H1 (cell line): ENCODE measurements around the gene ABCA9. TPM values are rescaled to one million over a fixed set of nuclear protein-coding genes. Genes with fewer than 3 reads are reported as not detected.
"Not testable (repeated sequence)": the region's sequence is repeated elsewhere in the genome, so short reads cannot be mapped to it uniquely, and the experiment has no call there.

Experiments
- CTCF ChIA-PET: fragments of 300-600 bp; sonication (Branson Sonifier 250); formaldehyde crosslinking; loops from one replicate; lab custom pipeline; 2021; ENCODE audit not compliant: partially characterized antibody; lab: Charles Lee
- POLR2A ChIA-PET: fragments of 300-600 bp; sonication (Branson Sonifier 250); formaldehyde crosslinking; loops from one replicate; lab custom pipeline; 2021; ENCODE audit warnings: inconsistent platforms; ENCODE audit not compliant: partially characterized antibody; lab: Charles Lee
- DNase-seq, 2 experiments: peaks; one replicate each; pipeline versions ENCODE4 v3.0.0 to v3.0.0-alpha.2; 2010 to 2022; ENCODE audit warnings: low spot score in 2 of 2, low read depth in 1 of 2, mixed read lengths in 1 of 2
- FAIRE-seq: peaks from 2 replicates; lab custom pipeline; 2011; peaks lifted over from hg19 to GRCh38; lab: Jason Lieb, UNC
- H2AFZ ChIP-seq: 2 replicates; pipeline ENCODE4 v1.8.1; 2012; ENCODE audit warnings: low read length, inconsistent platforms
- H2AK5ac ChIP-seq: 2 replicates; pipeline ENCODE4 v1.6.1; 2013; ENCODE audit warnings: low read depth, low read length
- H2BK120ac ChIP-seq: replicated peaks from 2 replicates; pipeline ENCODE3; 2013; ENCODE audit warnings: low read depth, low read length, inconsistent platforms
- H2BK12ac ChIP-seq: 2 replicates; pipeline ENCODE4 v1.6.1; 2013; ENCODE audit warnings: low read depth, low read length
- H2BK15ac ChIP-seq: 2 replicates; pipeline ENCODE4 v1.6.1; 2013; ENCODE audit warnings: low read length
- H2BK20ac ChIP-seq: 2 replicates; pipeline ENCODE4 v1.6.1; 2013; ENCODE audit warnings: low read length
- H2BK5ac ChIP-seq: 2 replicates; pipeline ENCODE4 v1.6.1; 2013; ENCODE audit warnings: low read depth, low read length
- H3K14ac ChIP-seq: 2 replicates; pipeline ENCODE4 v1.6.1; 2013; ENCODE audit warnings: inconsistent platforms; ENCODE audit not compliant: insufficient read length
- H3K18ac ChIP-seq: 2 replicates; pipeline ENCODE4 v1.6.1; 2013; ENCODE audit warnings: low read length; ENCODE audit errors: extremely low read depth
- H3K23ac ChIP-seq: 2 replicates; pipeline ENCODE4 v1.6.1; 2013; ENCODE audit warnings: inconsistent platforms; ENCODE audit not compliant: insufficient read length
- H3K23me2 ChIP-seq: 2 replicates; pipeline ENCODE4 v1.6.1; 2013; ENCODE audit warnings: low read depth, low read length
- H3K27ac ChIP-seq: 2 replicates; pipeline ENCODE4 v1.6.1; 2011; ENCODE audit warnings: low read depth, low read length, inconsistent platforms
- H3K27me3 ChIP-seq, 4 experiments: replicated peaks in 1 of 4; 1 replicate in 1 of 4; 2 replicates in 3 of 4; pipeline versions ENCODE4 v1.6.1 to v1.8.1; 2011 to 2013; ENCODE audit warnings: low read length in 3 of 4, mild to moderate bottlenecking in 3 of 4, inconsistent platforms in 2 of 4, mixed read lengths in 2 of 4, moderate library complexity in 1 of 4; ENCODE audit not compliant: control insufficient read depth in 3 of 4, insufficient read depth in 3 of 4; ENCODE audit errors: extremely low read depth in 1 of 4
- H3K36me3 ChIP-seq, 4 experiments: 2 replicates each; pipeline versions ENCODE4 v1.6.1 to v1.8.1; 2011 to 2013; ENCODE audit warnings: mild to moderate bottlenecking in 4 of 4, low read length in 3 of 4, moderate library complexity in 2 of 4, control low read depth in 1 of 4, inconsistent platforms in 1 of 4; ENCODE audit not compliant: insufficient read depth in 4 of 4, control insufficient read depth in 2 of 4
- H3K4ac ChIP-seq: replicated peaks from 2 replicates; pipeline ENCODE3; 2013; ENCODE audit warnings: low read length, low read depth, mixed read lengths, inconsistent platforms; ENCODE audit not compliant: insufficient read length
- H3K4me1 ChIP-seq, 4 experiments: replicated peaks in 1 of 4; 1 replicate in 1 of 4; 2 replicates in 3 of 4; pipeline versions ENCODE4 v1.6.1 to v1.8.1; 2011 to 2013; ENCODE audit warnings: low read length in 3 of 4, inconsistent platforms in 2 of 4, mixed read lengths in 1 of 4; ENCODE audit not compliant: insufficient read depth in 4 of 4, control insufficient read depth in 3 of 4
- H3K4me2 ChIP-seq, 2 experiments: 2 replicates each; pipeline versions ENCODE4 v1.6.1 to v1.8.1; 2011 to 2013; ENCODE audit warnings: low read depth in 2 of 2, low read length in 2 of 2, control low read depth in 1 of 2, inconsistent platforms in 1 of 2, mild to moderate bottlenecking in 1 of 2; ENCODE audit not compliant: insufficient read depth in 1 of 2
- H3K4me3 ChIP-seq, 4 experiments: fragments of 200-600, 300-600 bp in 1 of 4; sonication (generic), shearing (Covaris generic), sonication (Bioruptor Twin) in 1 of 4; 2 replicates each; pipeline versions ENCODE4 v1.5.1 to v1.8.1; 2011 to 2016; ENCODE audit warnings: low read length in 4 of 4, low read depth in 3 of 4, control low read depth in 2 of 4, inconsistent platforms in 2 of 4, mild to moderate bottlenecking in 2 of 4, mixed read lengths in 1 of 4, moderate library complexity in 1 of 4; ENCODE audit not compliant: insufficient read depth in 2 of 4; ENCODE audit errors: extremely low read depth in 1 of 4
- H3K56ac ChIP-seq: replicated peaks from 2 replicates; pipeline ENCODE3; 2013; ENCODE audit warnings: low read depth, mild to moderate bottlenecking, mixed read lengths, low read length, inconsistent platforms; ENCODE audit not compliant: insufficient read length
- H3K79me1 ChIP-seq: 2 replicates; pipeline ENCODE4 v1.6.1; 2013; ENCODE audit warnings: low read depth, low read length, control low read depth
- H3K79me2 ChIP-seq, 2 experiments: 2 replicates each; pipeline versions ENCODE4 v1.6.1 to v1.8.1; 2012 to 2013; ENCODE audit warnings: low read length in 2 of 2, mild to moderate bottlenecking in 2 of 2, inconsistent platforms in 1 of 2; ENCODE audit not compliant: insufficient read depth in 2 of 2, control insufficient read depth in 1 of 2
- H3K9ac ChIP-seq, 4 experiments: replicated peaks in 1 of 4; 1 replicate in 1 of 4; 2 replicates in 3 of 4; pipeline versions ENCODE4 v1.6.1 to v1.8.1; 2011 to 2013; ENCODE audit warnings: low read depth in 3 of 4, low read length in 3 of 4, control low read depth in 2 of 4, mild to moderate bottlenecking in 2 of 4, moderate library complexity in 2 of 4, inconsistent platforms in 1 of 4; ENCODE audit errors: extremely low read depth in 1 of 4
- H3K9me3 ChIP-seq, 2 experiments: 2 replicates each; pipeline versions ENCODE4 v1.6.1 to v1.8.1; 2012 to 2013; ENCODE audit warnings: mild to moderate bottlenecking in 2 of 2, moderate library complexity in 2 of 2, control low read depth in 1 of 2, inconsistent platforms in 1 of 2, low read depth in 1 of 2, low read length in 1 of 2, mixed read lengths in 1 of 2; ENCODE audit not compliant: insufficient read depth in 2 of 2
- H4K20me1 ChIP-seq, 2 experiments: replicated peaks in 1 of 2; 2 replicates each; pipeline versions ENCODE3 to v1.8.1; 2011 to 2013; ENCODE audit warnings: inconsistent platforms in 2 of 2, low read length in 2 of 2, mild to moderate bottlenecking in 1 of 2; ENCODE audit not compliant: insufficient read depth in 2 of 2, control insufficient read depth in 1 of 2
- H4K5ac ChIP-seq: 2 replicates; pipeline ENCODE4 v1.6.1; 2013; ENCODE audit warnings: low read length, low read depth, mixed read lengths, inconsistent platforms; ENCODE audit not compliant: insufficient read length
- H4K8ac ChIP-seq: 2 replicates; pipeline ENCODE4 v1.8.0; 2013; ENCODE audit warnings: mild to moderate bottlenecking, moderate library complexity, low read length, inconsistent platforms; ENCODE audit not compliant: insufficient read depth; ENCODE audit errors: extremely low read depth
- H4K91ac ChIP-seq: replicated peaks from 2 replicates; pipeline ENCODE3; 2013; ENCODE audit warnings: low read length, mixed read lengths, inconsistent platforms; ENCODE audit not compliant: insufficient read length
- WGBS, 2 experiments: shearing (Covaris generic) in 1 of 2; methylation state at CpG; one replicate each; pipeline versions ENCODE4 v1.1.6 to v1.1.7; 2013 to 2015; ENCODE audit warnings: low lambda C conversion rate in 2 of 2, mixed read lengths in 2 of 2, inconsistent platforms in 1 of 2, low coverage in 1 of 2, missing lambda C conversion rate in 1 of 2; ENCODE audit not compliant: insufficient replicate concordance in 2 of 2, insufficient coverage in 1 of 2, insufficient read length in 1 of 2; ENCODE audit errors: extremely low coverage in 1 of 2, missing lambda C conversion rate in 1 of 2; 5-methylcytosine and 5-hydroxymethylcytosine counted together
- polyA plus RNA-seq, 7 experiments: library from polyadenylated mRNA; depleted of rRNA in 3 of 7; stranded (reverse) in 5 of 7; unstranded in 2 of 7; fragments of >200 nt in 5 of 7; fragments of 200-250 nt in 2 of 7; gene quantifications; 1 replicate in 5 of 7; 2 replicates in 1 of 7; 4 replicates in 1 of 7; pipeline versions ENCODE4 v1.2.1 to v1.2.3, GENCODE V29; 2011 to 2013; ENCODE audit warnings: missing spikeins in 2 of 7, mixed read lengths in 2 of 7
- total RNA-seq: library from RNA; stranded (reverse); fragmentation: NEBNext Ultra II Directional; extraction: Animal tissue kit (Norgen Biotek cat#: 25700); gene quantifications from 2 replicates; pipeline ENCODE4 v1.2.1, GENCODE V29; 2021

The ABCA9 gene
- total and polyA plus RNA-seq, 2 of the 8 experiments (the other 6 are each of a cell fraction or from before 2014, with no cell fraction given): not detected

DNA sequence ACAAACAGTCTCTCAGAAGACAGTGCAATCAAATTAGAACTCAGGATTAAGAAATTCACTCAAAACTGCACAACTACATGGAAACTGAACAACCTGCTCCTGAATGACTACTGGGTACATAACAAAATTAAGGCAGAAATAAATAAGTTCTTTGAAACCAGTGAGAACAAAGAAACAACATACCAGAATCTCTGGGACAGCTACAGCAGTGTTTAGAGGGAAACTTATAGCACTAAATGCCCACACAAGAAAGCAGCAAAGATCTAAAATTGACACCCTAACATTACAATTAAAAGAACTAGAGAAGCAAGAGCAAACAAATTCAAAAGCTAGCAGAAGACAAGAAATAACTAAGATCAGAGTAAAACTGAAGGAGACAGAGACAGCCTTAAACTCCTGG lies 12.7 kb upstream of the ABCA9 start:
- H2AFZ ChIP-seq, H3K4me2 ChIP-seq, H3K27me3 ChIP-seq, H4K8ac ChIP-seq, H3K18ac ChIP-seq, H4K20me1 ChIP-seq, H3K14ac ChIP-seq, H3K4ac ChIP-seq, H2BK20ac ChIP-seq, H3K4me3 ChIP-seq, H3K27ac ChIP-seq, H3K79me1 ChIP-seq, H2BK15ac ChIP-seq, H4K5ac ChIP-seq, H3K79me2 ChIP-seq, H2BK5ac ChIP-seq, H2BK12ac ChIP-seq, H3K9me3 ChIP-seq, H2BK120ac ChIP-seq, H3K36me3 ChIP-seq, FAIRE-seq, H4K91ac ChIP-seq, H2AK5ac ChIP-seq, H3K23me2 ChIP-seq, H3K23ac ChIP-seq, H3K4me1 ChIP-seq, DNase-seq, H3K56ac ChIP-seq, H3K9ac ChIP-seq, POLR2A ChIA-PET: not testable (repeated sequence)
- CTCF ChIA-PET: interaction anchor here (0.9 to 1.1 kb wide), 2 partner anchors 14 to 26 kb away, joined by 4 read pairs; no protein-coding TSS in a partner anchor

DNA sequence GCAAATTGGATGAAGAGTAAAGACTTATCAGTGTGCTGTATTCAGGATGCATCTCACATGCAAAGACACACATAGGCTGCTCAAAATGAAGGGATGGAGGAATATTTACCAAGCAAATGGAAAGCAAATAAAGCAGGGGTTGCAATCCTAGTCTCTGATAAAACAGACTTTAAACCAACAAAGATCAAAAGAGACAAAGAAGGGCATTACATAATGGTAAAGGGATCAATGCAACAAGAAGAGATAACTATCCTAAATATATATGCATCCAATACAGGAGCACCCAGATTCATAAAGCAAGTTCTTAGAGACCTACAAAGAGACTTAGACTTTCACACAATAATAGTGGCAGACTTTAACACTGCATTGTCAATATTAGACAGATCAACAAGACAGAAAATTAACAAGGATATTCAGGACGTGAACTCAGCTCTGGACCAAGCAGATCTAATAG lies 12.1 kb upstream of the ABCA9 start:
- H4K91ac ChIP-seq, H3K79me2 ChIP-seq, H3K4ac ChIP-seq, H3K9ac ChIP-seq, FAIRE-seq, H2BK120ac ChIP-seq, H2AK5ac ChIP-seq, H3K36me3 ChIP-seq, H3K79me1 ChIP-seq, H2AFZ ChIP-seq, H3K14ac ChIP-seq, H2BK5ac ChIP-seq, H2BK12ac ChIP-seq, H3K4me3 ChIP-seq, H2BK15ac ChIP-seq, H3K4me2 ChIP-seq, H3K4me1 ChIP-seq, H3K9me3 ChIP-seq, POLR2A ChIA-PET, H3K23ac ChIP-seq, H3K27me3 ChIP-seq, DNase-seq, H3K18ac ChIP-seq, CTCF ChIA-PET, H3K56ac ChIP-seq, H4K5ac ChIP-seq, H3K27ac ChIP-seq, H2BK20ac ChIP-seq, H3K23me2 ChIP-seq, H4K8ac ChIP-seq, H4K20me1 ChIP-seq: not testable (repeated sequence)
- 94% methylated on average over 1 of the region's 1 CpG; no CpG with 5 or more reads in 1 of the 2 experiments for WGBS, 2 experiments
